IMR-90 (cell line): ENCODE data around the gene OR10K1.

Experiments
- BHLHE40 ChIP-seq: fragments of 150-350 bp; IDR thresholded peaks from 2 replicates; pipeline ENCODE4 v1.6.1; 2016; ENCODE audit warnings: mild to moderate bottlenecking, low read depth, low read length
- CEBPB ChIP-seq: IDR thresholded peaks from 2 replicates; pipeline ENCODE4 v1.6.1; 2012; ENCODE audit warnings: low read depth, low read length, improper control_type of control experiment
- CHD1 ChIP-seq: IDR thresholded peaks from 2 replicates; pipeline ENCODE4 v1.6.1; 2012; ENCODE audit warnings: low read depth, low read length, improper control_type of control experiment
- FOS ChIP-seq: fragments of 150-350 bp; IDR thresholded peaks from 2 replicates; pipeline ENCODE4 v1.6.1; 2016; ENCODE audit warnings: low read depth, low read length
- MXI1 ChIP-seq: IDR thresholded peaks from 2 replicates; pipeline ENCODE4 v1.6.1; 2012; ENCODE audit warnings: low read depth, mild to moderate bottlenecking, low read length, moderate library complexity, borderline replicate concordance
- NFE2L2 ChIP-seq: fragments of 150-350 bp; IDR thresholded peaks from 2 replicates; pipeline ENCODE4 v1.6.1; 2016; ENCODE audit warnings: low read depth, mild to moderate bottlenecking, low read length
- POLR2A ChIP-seq: IDR thresholded peaks from 2 replicates; pipeline ENCODE4 v1.6.1; 2012; ENCODE audit warnings: mild to moderate bottlenecking, low read depth, low read length
- RAD21 ChIP-seq: IDR thresholded peaks from 2 replicates; pipeline ENCODE4 v1.6.1; 2012; ENCODE audit warnings: low read length, improper control_type of control experiment
- RCOR1 ChIP-seq: IDR thresholded peaks from 2 replicates; pipeline ENCODE4 v1.6.1; 2012; ENCODE audit warnings: mild to moderate bottlenecking, low read length, improper control_type of control experiment; ENCODE audit not compliant: insufficient replicate concordance
- RFX5 ChIP-seq: IDR thresholded peaks from 2 replicates; pipeline ENCODE4 v1.8.0; 2012; ENCODE audit warnings: low read depth, mild to moderate bottlenecking, low read length, moderate library complexity
- TF ChIP-seq, protein P1 (sequence below): conservative IDR thresholded peaks from 2 replicates; pipeline ENCODE4 v1.5.1; 2012; ENCODE audit warnings: mild to moderate bottlenecking, low read depth, low read length, improper control_type of control experiment

DNA sequence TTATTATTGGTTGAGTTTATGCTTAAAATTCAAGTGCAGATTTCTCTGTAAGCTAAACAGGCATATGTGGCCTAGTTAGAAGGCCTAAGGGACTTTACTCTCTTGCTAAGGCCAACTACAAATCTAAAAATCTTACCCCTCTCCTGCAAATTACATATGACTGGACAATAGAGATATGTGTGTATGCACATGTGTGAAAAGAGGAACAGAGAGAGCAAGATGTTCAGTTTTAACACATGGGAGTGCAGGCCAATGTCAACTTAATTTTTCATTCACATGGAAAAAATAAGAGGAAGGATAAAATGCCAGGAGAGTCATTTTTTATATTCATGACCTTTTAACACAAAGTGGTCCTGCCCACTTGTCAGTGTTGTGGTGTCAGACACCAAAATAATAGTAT, 44.0 kb upstream of the OR10K1 start:
- TF ChIP-seq, protein P1, sequence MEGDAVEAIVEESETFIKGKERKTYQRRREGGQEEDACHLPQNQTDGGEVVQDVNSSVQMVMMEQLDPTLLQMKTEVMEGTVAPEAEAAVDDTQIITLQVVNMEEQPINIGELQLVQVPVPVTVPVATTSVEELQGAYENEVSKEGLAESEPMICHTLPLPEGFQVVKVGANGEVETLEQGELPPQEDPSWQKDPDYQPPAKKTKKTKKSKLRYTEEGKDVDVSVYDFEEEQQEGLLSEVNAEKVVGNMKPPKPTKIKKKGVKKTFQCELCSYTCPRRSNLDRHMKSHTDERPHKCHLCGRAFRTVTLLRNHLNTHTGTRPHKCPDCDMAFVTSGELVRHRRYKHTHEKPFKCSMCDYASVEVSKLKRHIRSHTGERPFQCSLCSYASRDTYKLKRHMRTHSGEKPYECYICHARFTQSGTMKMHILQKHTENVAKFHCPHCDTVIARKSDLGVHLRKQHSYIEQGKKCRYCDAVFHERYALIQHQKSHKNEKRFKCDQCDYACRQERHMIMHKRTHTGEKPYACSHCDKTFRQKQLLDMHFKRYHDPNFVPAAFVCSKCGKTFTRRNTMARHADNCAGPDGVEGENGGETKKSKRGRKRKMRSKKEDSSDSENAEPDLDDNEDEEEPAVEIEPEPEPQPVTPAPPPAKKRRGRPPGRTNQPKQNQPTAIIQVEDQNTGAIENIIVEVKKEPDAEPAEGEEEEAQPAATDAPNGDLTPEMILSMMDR: no peak
- TF ChIP-seq RAD21 (no peak), POLR2A (no peak), CHD1 (no peak), FOS (no peak), MXI1 (no peak), CEBPB (no peak), BHLHE40 (no peak), RCOR1 (no peak), RFX5 (no peak), NFE2L2 (no peak)
